H9 (cell line): ENCODE results near the gene EPGN. TPM values are rescaled to one million over a fixed set of nuclear protein-coding genes. Genes with fewer than 3 reads are reported as not detected.

Source experiments
- DNase-seq: peaks from one replicate; pipeline ENCODE4 v3.0.0-alpha.2; 2017
- H2AFZ ChIP-seq: one replicate; pipeline ENCODE4 v1.6.1; 2013; ENCODE audit warnings: mild to moderate bottlenecking, low read length, control low read depth, moderate library complexity
- H2AK5ac ChIP-seq: 2 replicates; pipeline ENCODE4 v1.6.1; 2013; ENCODE audit warnings: low read length, control low read depth, mixed read lengths; ENCODE audit not compliant: insufficient read length
- H2BK120ac ChIP-seq: one replicate; pipeline ENCODE4 v1.6.1; 2013; ENCODE audit warnings: low read depth, mild to moderate bottlenecking, low read length, control low read depth, inconsistent platforms; ENCODE audit not compliant: poor library complexity, severe bottlenecking
- H2BK12ac ChIP-seq: 2 replicates; pipeline ENCODE4 v1.6.1; 2013; ENCODE audit warnings: low read length, control low read depth, mixed read lengths, low read depth; ENCODE audit not compliant: insufficient read length
- H2BK15ac ChIP-seq: 2 replicates; pipeline ENCODE4 v1.6.1; 2013; ENCODE audit warnings: low read depth, low read length, control low read depth
- H2BK20ac ChIP-seq: one replicate; pipeline ENCODE4 v1.6.1; 2013; ENCODE audit warnings: low read depth, mild to moderate bottlenecking, low read length, control low read depth, inconsistent platforms; ENCODE audit not compliant: poor library complexity, severe bottlenecking
- H2BK5ac ChIP-seq: 2 replicates; pipeline ENCODE4 v1.6.1; 2013; ENCODE audit warnings: low read length, control low read depth, mixed read lengths; ENCODE audit not compliant: insufficient read length
- H3K14ac ChIP-seq: 2 replicates; pipeline ENCODE4 v1.6.1; 2013; ENCODE audit warnings: low read length, control low read depth; ENCODE audit not compliant: insufficient read depth
- H3K18ac ChIP-seq: 2 replicates; pipeline ENCODE4 v1.6.1; 2013; ENCODE audit warnings: low read depth, mild to moderate bottlenecking, mixed read lengths, low read length, control low read depth; ENCODE audit not compliant: insufficient read length
- H3K23ac ChIP-seq: 2 replicates; pipeline ENCODE4 v1.6.1; 2013; ENCODE audit warnings: low read length, control low read depth, mixed read lengths, low read depth; ENCODE audit not compliant: insufficient read length
- H3K23me2 ChIP-seq: 2 replicates; pipeline ENCODE4 v1.6.1; 2013; ENCODE audit warnings: low read depth, mild to moderate bottlenecking, mixed read lengths, low read length, control low read depth; ENCODE audit not compliant: insufficient read length, poor library complexity, severe bottlenecking
- H3K27ac ChIP-seq: 2 replicates; pipeline ENCODE4 v1.5.1; 2013; ENCODE audit warnings: low read length, control low read depth, mixed read lengths, low read depth; ENCODE audit not compliant: insufficient read length
- H3K27me3 ChIP-seq: 2 replicates; pipeline ENCODE4 v1.6.1; 2013; ENCODE audit warnings: low read length, control low read depth, inconsistent platforms; ENCODE audit not compliant: insufficient read depth
- H3K4ac ChIP-seq: 2 replicates; pipeline ENCODE4 v1.6.1; 2013; ENCODE audit warnings: low read depth, mild to moderate bottlenecking, control low read depth, inconsistent platforms, low read length, moderate library complexity
- H3K4me1 ChIP-seq: 2 replicates; pipeline ENCODE4 v1.6.1; 2013; ENCODE audit warnings: low read length, control low read depth, inconsistent platforms; ENCODE audit not compliant: insufficient read depth
- H3K4me2 ChIP-seq: 2 replicates; pipeline ENCODE4 v1.6.1; 2013; ENCODE audit warnings: low read length, control low read depth, mixed read lengths; ENCODE audit not compliant: insufficient read length, insufficient read depth
- H3K56ac ChIP-seq: 2 replicates; pipeline ENCODE4 v1.6.1; 2013; ENCODE audit warnings: low read depth, mild to moderate bottlenecking, mixed read lengths, low read length, control low read depth; ENCODE audit not compliant: insufficient read length
- H3K79me1 ChIP-seq: 2 replicates; pipeline ENCODE4 v1.6.1; 2013; ENCODE audit warnings: low read depth, mild to moderate bottlenecking, moderate library complexity, low read length, control low read depth, inconsistent platforms; ENCODE audit not compliant: insufficient read depth, poor library complexity, severe bottlenecking
- H3K79me2 ChIP-seq: 2 replicates; pipeline ENCODE4 v1.6.1; 2013; ENCODE audit warnings: low read length, control low read depth, inconsistent platforms; ENCODE audit not compliant: insufficient read depth
- H3K9ac ChIP-seq: 2 replicates; pipeline ENCODE4 v1.6.1; 2013; ENCODE audit warnings: low read length, control low read depth, mixed read lengths; ENCODE audit not compliant: insufficient read length; ENCODE audit errors: extremely low read depth
- H3K9me3 ChIP-seq: one replicate; pipeline ENCODE4 v1.6.1; 2013; ENCODE audit warnings: low read depth, low read length, inconsistent platforms; ENCODE audit not compliant: control insufficient read depth
- H3T11ph ChIP-seq: one replicate; pipeline ENCODE4 v1.6.1; 2013; ENCODE audit warnings: mild to moderate bottlenecking, low read length, control low read depth, inconsistent platforms
- H4K20me1 ChIP-seq: one replicate; pipeline ENCODE4 v1.6.1; 2013; ENCODE audit not compliant: control insufficient read depth, insufficient read length, insufficient read depth
- H4K5ac ChIP-seq: 2 replicates; pipeline ENCODE4 v1.6.1; 2013; ENCODE audit warnings: low read depth, mild to moderate bottlenecking, mixed read lengths, low read length, control low read depth; ENCODE audit not compliant: insufficient read length
- H4K8ac ChIP-seq: replicated peaks from 2 replicates; pipeline ENCODE4 v1.6.1; 2013; ENCODE audit warnings: low read length, control low read depth, mixed read lengths, low read depth; ENCODE audit not compliant: insufficient read length
- H4K91ac ChIP-seq: 2 replicates; pipeline ENCODE4 v1.6.1; 2013; ENCODE audit warnings: low read depth, mild to moderate bottlenecking, moderate library complexity, mixed read lengths, low read length, control low read depth; ENCODE audit not compliant: insufficient read length
- H3K27ac Mint-ChIP-seq, 3 experiments: 2 replicates in 2 of 3; 3 replicates in 1 of 3; pipeline ENCODE4 v1.8.0; 2020 to 2021; ENCODE audit warnings: mixed read lengths in 3 of 3, mild to moderate bottlenecking in 1 of 3, moderate library complexity in 1 of 3
- H3K27me3 Mint-ChIP-seq: 2 replicates; pipeline ENCODE4 v1.8.0; 2021; ENCODE audit warnings: low read depth, mild to moderate bottlenecking, moderate library complexity, mixed read lengths
- H3K36me3 Mint-ChIP-seq, 3 experiments: 2 replicates in 2 of 3; 3 replicates in 1 of 3; pipeline ENCODE4 v1.8.0; 2020 to 2021; ENCODE audit warnings: low read depth in 3 of 3, mixed read lengths in 3 of 3; ENCODE audit not compliant: insufficient read depth in 1 of 3
- H3K4me1 Mint-ChIP-seq, 2 experiments: 2 replicates each; pipeline ENCODE4 v1.8.0; 2020; ENCODE audit warnings: mixed read lengths in 2 of 2
- H3K4me3 Mint-ChIP-seq, 2 experiments: 2 replicates in 1 of 2; 3 replicates in 1 of 2; pipeline ENCODE4 v1.8.0; 2020 to 2021; ENCODE audit warnings: mild to moderate bottlenecking in 2 of 2, mixed read lengths in 2 of 2, moderate library complexity in 1 of 2
- H3K9me3 Mint-ChIP-seq, 2 experiments: 2 replicates in 1 of 2; 3 replicates in 1 of 2; pipeline ENCODE4 v1.8.0; 2020; ENCODE audit warnings: mild to moderate bottlenecking in 2 of 2, mixed read lengths in 2 of 2, moderate library complexity in 1 of 2
- CTCF ChIP-seq: fragments of 200-600 bp; sonication (generic); conservative IDR thresholded peaks from 3 replicates; pipeline ENCODE4 v1.8.0; 2021; ENCODE audit warnings: antibody characterized with exemption, mild to moderate bottlenecking
- total RNA-seq: library from RNA; stranded (reverse); gene quantifications from 2 replicates; pipeline ENCODE4 v1.2.1, GENCODE V29; 2021

Gene EPGN
- total RNA-seq, 1 experiment from 2014 or later = not detected

- Histone ChIP-seq H3K4ac (no peak overlapping the region), H3K27ac (no peak overlapping the region), H3K14ac (no peak overlapping the region), H3K18ac (no peak overlapping the region), H4K5ac (no peak overlapping the region), H2BK12ac (no peak overlapping the region), H2BK15ac (no peak overlapping the region), H4K20me1 (no peaks in the 10 kb centered on the region), H3T11ph (no peak overlapping the region), H2BK20ac (no peak overlapping the region), H2AK5ac (no peak overlapping the region), H4K8ac (no peak overlapping the region), H3K79me2 (no peaks in the 10 kb centered on the region), H3K23ac (no peak overlapping the region), H3K9ac (no peak overlapping the region), H3K27me3 (no peaks in the 10 kb centered on the region), H4K91ac (no peak overlapping the region), H3K56ac (no peak overlapping the region), H3K9me3 (no peaks in the 10 kb centered on the region), H3K23me2 (no peaks in the 10 kb centered on the region), H3K4me1 (no peaks in the 10 kb centered on the region), H2BK5ac (no peak overlapping the region), H2BK120ac (no peak overlapping the region), H2AFZ (no peak overlapping the region), H3K79me1 (no peaks in the 10 kb centered on the region), H3K4me2 (no peak overlapping the region)
- DNase-seq = no peak
- no peak for TF ChIP-seq CTCF
- Mint-ChIP-seq H3K27ac (no peak overlapping the region), H3K9me3 (no peaks in the 10 kb centered on the region), H3K4me1 (no peaks in the 10 kb centered on the region), H3K36me3 (no peaks in the 10 kb centered on the region), H3K4me3 (no peak overlapping the region), H3K27me3 (no peaks in the 10 kb centered on the region)
Measured at GRCh38 chr4:74266081-74266480, 42.2 kb upstream of the EPGN start.
